Kidney tubule cell (primary cell): Measurements from ENCODE around the gene OR6C2.
"Not testable (repeated sequence)": the region's sequence is repeated elsewhere in the genome, so short reads cannot be mapped to it uniquely, and the experiment has no call there.

Source experiments
- DNase-seq: peaks from one replicate; pipeline ENCODE4 v3.0.0-alpha.2; 2018; ENCODE audit warnings: low spot score

OR6C2 gene

DNA sequence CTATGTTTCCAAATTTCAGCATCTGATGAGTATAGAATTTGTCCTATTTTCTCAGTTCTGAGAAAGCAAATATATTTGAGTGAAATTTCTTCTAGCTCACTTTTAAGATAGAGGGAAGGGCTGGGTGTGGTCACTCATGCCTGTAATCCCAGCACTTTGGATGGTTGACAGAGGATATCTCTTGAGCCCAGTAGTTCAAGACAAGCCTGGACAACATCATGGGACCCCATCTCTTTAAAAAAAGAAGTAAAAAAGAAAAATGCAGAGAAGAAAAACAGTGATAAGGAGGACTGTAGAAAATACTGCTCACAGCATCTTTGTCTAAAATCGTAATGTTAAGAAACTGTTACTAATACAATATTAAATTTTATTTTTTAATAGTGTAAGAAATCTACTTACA, 28.4 kb downstream of the OR6C2 start:
- DNase-seq = no peak

DNA sequence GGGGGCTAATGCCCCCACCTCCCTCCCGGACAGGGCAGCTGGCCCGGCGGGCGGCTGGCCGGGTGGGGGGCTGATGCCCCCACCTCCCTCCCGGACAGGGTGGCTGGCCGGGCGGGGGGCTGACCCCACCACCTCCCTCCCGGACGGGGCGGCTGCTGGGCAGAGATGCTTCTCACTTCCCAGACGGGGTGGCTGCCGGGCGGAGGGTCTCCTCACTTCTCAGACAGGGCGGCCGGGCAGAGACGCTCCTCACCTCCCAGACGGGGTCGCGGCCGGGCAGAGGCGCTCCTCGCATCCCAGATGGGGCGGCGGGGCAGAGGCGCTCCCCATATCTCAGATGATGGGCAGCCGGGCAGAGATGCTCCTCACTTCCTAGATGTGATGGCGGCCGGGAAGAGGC, 35.3 kb downstream of the OR6C2 start:
- not testable (repeated sequence) for DNase-seq

DNA sequence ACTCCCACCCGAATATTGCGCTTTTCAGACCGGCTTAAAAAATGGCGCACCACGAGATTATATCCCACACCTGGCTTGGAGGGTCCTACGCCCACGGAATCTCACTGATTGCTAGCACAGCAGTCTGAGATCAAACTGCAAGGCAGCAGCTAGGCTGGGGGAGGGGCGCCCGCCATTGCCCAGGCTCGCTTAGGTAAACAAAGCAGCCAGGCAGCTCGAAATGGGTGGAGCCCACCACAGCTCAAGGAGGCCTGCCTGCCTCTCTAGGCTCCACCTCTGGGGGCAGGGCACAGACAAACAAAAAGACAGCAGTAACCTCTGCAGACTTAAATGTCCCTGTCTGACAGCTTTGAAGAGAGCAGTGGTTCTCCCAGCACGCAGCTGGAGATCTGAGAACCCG, 40.4 kb downstream of the OR6C2 start:
- DNase-seq = not testable (repeated sequence)

DNA sequence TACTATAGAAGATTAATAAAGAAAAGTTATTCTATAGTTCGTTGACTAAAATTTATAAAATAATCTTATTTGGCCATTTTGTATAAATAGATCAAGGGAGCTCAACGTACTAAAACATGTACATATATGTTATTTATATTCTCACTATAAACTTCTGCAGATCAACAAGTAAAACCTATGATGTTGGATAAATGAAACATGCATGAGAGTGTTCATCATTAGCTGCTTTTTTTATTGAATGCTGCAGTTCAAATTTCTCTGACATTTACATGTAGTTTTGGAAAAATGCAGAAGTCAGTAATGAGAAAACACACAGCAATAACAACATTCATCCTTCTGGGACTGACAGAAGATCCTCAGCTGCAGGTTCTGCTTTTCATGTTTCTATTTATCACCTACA, 48.2 kb downstream of the OR6C2 start, which contains the start of gene OR6C68:
Gene OR6C68 (plus strand): TSS at position 301 of the 400 bp plus-strand sequence. CDS start 0 bp downstream, at position 301.
- DNase-seq = no peak

DNA sequence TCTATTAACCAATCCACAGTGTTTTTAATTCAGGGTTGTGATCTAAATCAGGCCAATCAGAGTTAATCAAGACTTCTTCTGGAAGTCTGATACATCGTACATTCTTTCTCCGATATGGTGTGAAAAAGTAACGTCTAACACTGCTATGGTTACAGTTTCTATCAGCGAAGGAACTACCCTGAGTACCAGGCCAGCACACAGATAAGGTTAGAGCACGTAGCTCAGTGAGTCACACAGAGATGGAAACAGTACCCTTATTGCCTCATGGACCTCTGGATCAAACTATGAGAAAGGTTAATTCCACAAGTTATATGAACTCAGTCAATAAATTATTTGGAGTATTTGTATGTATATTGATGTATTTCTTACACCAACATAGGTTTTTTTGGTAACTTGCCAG, 51.6 kb downstream of the OR6C2 start:
- no peak for DNase-seq

DNA sequence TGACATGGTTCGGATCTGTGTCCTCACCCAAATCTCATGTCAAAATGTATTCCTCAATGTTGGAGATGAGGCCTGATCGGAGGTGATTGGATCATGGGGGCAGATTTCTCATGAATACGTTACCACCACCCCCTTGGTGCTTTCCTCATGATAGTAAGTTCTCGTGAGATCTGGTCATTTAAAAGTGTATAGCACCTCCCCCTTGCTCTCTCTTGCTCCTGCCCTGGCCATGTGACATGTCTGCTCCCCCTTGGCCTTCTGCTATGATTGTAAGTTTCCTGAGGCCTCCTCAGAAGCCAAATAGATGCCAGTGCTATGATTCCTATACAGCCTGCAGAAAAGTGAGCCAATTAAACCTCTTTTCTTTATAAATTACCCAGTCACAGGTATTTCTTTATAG, 55.4 kb downstream of the OR6C2 start:
- no peak for DNase-seq

DNA sequence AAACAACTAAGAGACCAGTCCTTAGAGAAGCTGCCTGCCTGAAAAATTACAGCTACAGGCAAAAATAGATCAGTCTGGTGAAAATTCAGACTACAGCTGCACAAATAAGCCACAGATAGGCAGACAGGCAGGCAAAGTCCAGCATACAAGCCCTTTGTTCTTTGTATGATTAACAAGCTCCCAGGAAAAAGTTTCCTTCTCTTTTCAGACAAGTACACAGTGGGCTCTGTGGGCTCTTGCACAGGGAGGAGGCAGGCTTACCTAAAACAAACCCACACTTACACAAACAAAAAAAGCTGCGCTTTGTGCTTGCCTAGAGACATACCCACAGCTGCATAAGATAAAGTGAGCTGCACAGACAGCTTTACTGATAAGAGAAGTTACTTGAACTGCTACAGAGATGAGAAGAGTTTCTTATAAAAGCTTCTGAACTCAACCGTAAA, 56.0 kb downstream of the OR6C2 start:
- DNase-seq = no peak

DNA sequence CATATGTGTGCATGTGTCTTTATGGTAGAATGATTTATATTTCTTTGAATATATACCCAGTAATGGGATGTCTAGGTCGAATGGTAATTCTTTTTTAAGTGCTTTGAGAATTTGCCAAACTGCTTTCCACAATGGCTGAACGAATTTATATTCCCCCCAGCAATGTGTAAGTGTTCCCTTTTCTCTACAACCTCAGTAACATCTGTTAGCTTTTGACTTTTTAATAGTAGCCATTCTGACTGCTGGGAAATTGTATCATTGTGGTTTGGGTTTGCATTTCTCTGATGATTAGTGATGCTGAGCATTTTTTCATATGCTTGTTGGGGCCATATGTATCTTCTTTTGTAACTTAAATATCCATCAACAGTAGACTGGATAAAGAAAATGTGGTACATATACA, 57.7 kb downstream of the OR6C2 start:
- DNase-seq = no peak
